HFFc6 (cell line): ENCODE measurements around the gene DCN. TPM values are rescaled to one million over a fixed set of nuclear protein-coding genes. Genes with fewer than 3 reads are reported as not detected.

Experiments used
- DNase-seq: peaks from one replicate; pipeline ENCODE4 v3.0.0-alpha.2; 2018
- H3K27ac Mint-ChIP-seq: 2 replicates; pipeline ENCODE4 v1.8.0; 2020; ENCODE audit warnings: mild to moderate bottlenecking, mixed read lengths
- H3K27me3 Mint-ChIP-seq: 2 replicates; pipeline ENCODE4 v1.8.0; 2021; ENCODE audit warnings: mild to moderate bottlenecking, moderate library complexity, mixed read lengths; ENCODE audit not compliant: insufficient read depth
- H3K36me3 Mint-ChIP-seq: 2 replicates; pipeline ENCODE4 v1.8.0; 2021; ENCODE audit warnings: low read depth, mixed read lengths
- H3K4me1 Mint-ChIP-seq: 2 replicates; pipeline ENCODE4 v1.8.0; 2020; ENCODE audit warnings: low read depth, mixed read lengths
- H3K4me3 Mint-ChIP-seq: 2 replicates; pipeline ENCODE4 v1.8.0; 2020; ENCODE audit warnings: mild to moderate bottlenecking, moderate library complexity, mixed read lengths
- H3K9me3 Mint-ChIP-seq: 2 replicates; pipeline ENCODE4 v1.8.0; 2020; ENCODE audit warnings: mild to moderate bottlenecking, mixed read lengths
- total RNA-seq, 6 experiments: library from RNA; stranded (reverse); fragmentation: NEBNext Ultra II Directional; extraction: Animal tissue kit (Norgen Biotek cat#: 25700); gene quantifications; 2 replicates in 1 of 6; 3 replicates in 5 of 6; pipeline ENCODE4 v1.2.3, GENCODE V29; 2021
- TF ChIP-seq, protein P1 (sequence below): fragments of 200-600 bp; sonication (generic); IDR thresholded peaks from 2 replicates; pipeline ENCODE4 v1.5.0; 2021; ENCODE audit warnings: antibody characterized with exemption, mild to moderate bottlenecking

The DCN gene
- total RNA-seq, 6 experiments from 2014 or later, result 20.4 to 58.8 (median 48.7) TPM

DNA sequence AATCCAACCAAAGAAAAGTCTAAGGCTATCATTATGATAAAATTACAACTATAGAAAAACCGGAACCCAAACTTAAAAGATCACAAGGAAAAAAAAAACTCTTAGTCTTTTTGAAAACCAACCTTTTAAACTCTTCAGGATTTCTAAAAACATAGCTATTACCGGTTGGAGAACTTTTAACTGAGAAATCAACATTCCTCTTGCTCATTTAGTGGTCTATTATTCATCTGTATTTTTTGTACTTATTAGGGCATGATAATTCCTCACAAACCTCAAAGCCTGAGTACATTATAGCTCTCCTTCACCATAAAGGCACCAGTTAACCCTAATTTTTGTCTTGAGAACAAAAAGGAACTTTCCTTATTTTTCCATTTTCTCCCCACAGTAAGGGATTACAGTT, 81.7 kb downstream of the DCN start:
- Mint-ChIP-seq H3K4me1 (peaks cover 54% of the 10 kb centered on the region), H3K9me3 (no peaks in the 10 kb centered on the region), H3K4me3 (peak overlapping the region; percentile 9; the same call in 1 of the 2 replicates), H3K27me3 (no peaks in the 10 kb centered on the region), H3K27ac (peak overlapping the region; percentile 23), H3K36me3 (no peaks in the 10 kb centered on the region)
- TF ChIP-seq, protein P1, sequence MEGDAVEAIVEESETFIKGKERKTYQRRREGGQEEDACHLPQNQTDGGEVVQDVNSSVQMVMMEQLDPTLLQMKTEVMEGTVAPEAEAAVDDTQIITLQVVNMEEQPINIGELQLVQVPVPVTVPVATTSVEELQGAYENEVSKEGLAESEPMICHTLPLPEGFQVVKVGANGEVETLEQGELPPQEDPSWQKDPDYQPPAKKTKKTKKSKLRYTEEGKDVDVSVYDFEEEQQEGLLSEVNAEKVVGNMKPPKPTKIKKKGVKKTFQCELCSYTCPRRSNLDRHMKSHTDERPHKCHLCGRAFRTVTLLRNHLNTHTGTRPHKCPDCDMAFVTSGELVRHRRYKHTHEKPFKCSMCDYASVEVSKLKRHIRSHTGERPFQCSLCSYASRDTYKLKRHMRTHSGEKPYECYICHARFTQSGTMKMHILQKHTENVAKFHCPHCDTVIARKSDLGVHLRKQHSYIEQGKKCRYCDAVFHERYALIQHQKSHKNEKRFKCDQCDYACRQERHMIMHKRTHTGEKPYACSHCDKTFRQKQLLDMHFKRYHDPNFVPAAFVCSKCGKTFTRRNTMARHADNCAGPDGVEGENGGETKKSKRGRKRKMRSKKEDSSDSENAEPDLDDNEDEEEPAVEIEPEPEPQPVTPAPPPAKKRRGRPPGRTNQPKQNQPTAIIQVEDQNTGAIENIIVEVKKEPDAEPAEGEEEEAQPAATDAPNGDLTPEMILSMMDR, result no peak
- peak; percentile 17 for DNase-seq

DNA sequence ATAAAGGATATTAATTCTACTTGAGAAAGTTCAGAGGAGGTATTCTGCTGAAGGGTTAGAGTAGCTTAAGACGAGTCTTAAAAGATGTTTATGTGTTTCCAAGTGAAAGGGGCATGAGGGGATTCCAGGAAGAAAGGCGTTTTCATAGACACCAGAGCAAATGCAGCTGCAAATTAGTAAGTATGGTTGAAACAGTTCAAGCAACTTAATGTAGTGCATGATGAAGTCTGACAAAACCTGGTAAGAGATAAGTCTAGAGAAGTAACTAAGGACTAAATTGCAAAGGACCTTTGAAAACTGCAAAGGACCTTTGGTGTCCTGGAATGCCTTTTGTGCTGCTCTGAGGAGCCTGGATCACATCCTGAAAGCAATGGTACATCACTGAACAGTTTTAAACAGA, 82.8 kb downstream of the DCN start:
- H3K36me3 Mint-ChIP-seq, result no peaks in the 10 kb centered on the region
- no peaks in the 10 kb centered on the region for H3K9me3 Mint-ChIP-seq
- H3K27me3 Mint-ChIP-seq, result no peaks in the 10 kb centered on the region
- no peak for DNase-seq
- H3K4me3 Mint-ChIP-seq, result no peak overlapping the region
- peaks cover 54% of the 10 kb centered on the region for H3K4me1 Mint-ChIP-seq
- no peak overlapping the region; the same call in 1 of the 2 replicates for H3K27ac Mint-ChIP-seq
- TF ChIP-seq, protein P1, result no peak

- TF ChIP-seq, protein P1, result no peak
Observed at GRCh38 chr12:91099341-91099740, 83.3 kb downstream of the DCN start.

DNA sequence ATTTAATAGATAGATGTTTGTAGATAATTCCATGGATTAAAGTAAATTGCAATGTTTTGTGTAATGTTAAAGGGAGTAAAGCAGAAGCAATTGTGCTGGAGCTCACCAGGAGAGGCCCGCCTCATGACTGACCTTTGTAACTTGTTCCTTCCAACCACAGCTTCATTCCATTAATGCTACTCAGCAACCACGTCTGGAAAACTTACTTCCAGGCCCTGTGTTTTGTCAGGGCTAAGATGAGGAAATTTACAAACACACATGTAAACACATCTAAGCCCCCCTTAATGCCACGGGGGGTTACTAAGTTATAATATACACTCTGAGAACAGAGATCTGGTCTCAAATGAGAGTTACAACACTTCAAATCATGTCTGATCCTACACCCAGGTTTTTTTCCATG, 83.7 kb downstream of the DCN start:
- TF ChIP-seq, protein P1, result no peak
- Mint-ChIP-seq H3K4me1 (peaks cover 59% of the 10 kb centered on the region), H3K27me3 (no peaks in the 10 kb centered on the region), H3K9me3 (no peaks in the 10 kb centered on the region), H3K27ac (peak overlapping the region; percentile 60), H3K36me3 (no peaks in the 10 kb centered on the region), H3K4me3 (no peak overlapping the region)
- DNase-seq, result peak; percentile 84

More at GRCh38 chr12:91099341-91099740, 83.3 kb downstream of the DCN start:
- peak overlapping the region; percentile 5 for H3K4me3 Mint-ChIP-seq
- DNase-seq, result no peak
- H3K9me3 Mint-ChIP-seq, result no peaks in the 10 kb centered on the region
- H3K27ac Mint-ChIP-seq, result peak overlapping the region; percentile 60
- H3K4me1 Mint-ChIP-seq, result peaks cover 55% of the 10 kb centered on the region
- H3K27me3 Mint-ChIP-seq, result no peaks in the 10 kb centered on the region
- H3K36me3 Mint-ChIP-seq, result no peaks in the 10 kb centered on the region

GRCh38 chr12:91098461-91098860, 84.2 kb downstream of the DCN start:
- Mint-ChIP-seq H3K9me3 (no peaks in the 10 kb centered on the region), H3K36me3 (no peaks in the 10 kb centered on the region), H3K27ac (peak overlapping the region; percentile 49; the same call in 1 of the 2 replicates), H3K4me3 (peak overlapping the region; percentile 1; the same call in 1 of the 2 replicates), H3K4me1 (peaks cover 64% of the 10 kb centered on the region), H3K27me3 (no peaks in the 10 kb centered on the region)
- DNase-seq, result no peak
- TF ChIP-seq, protein P1, result no peak

GRCh38 chr12:91094957-91095356, 87.7 kb downstream of the DCN start:
- no peak overlapping the region for H3K27ac Mint-ChIP-seq
- no peaks in the 10 kb centered on the region for H3K27me3 Mint-ChIP-seq
- H3K9me3 Mint-ChIP-seq, result peaks cover 15% of the 10 kb centered on the region
- peaks cover 45% of the 10 kb centered on the region for H3K4me1 Mint-ChIP-seq
- no peak for DNase-seq
- no peak overlapping the region for H3K4me3 Mint-ChIP-seq
- peaks cover 13% of the 10 kb centered on the region for H3K36me3 Mint-ChIP-seq
- TF ChIP-seq, protein P1, result no peak
